ENCODE results near the gene SLC25A40.
"Not testable (repeated sequence)": the region's sequence is repeated elsewhere in the genome, so short reads cannot be mapped to it uniquely, and the experiment has no call there.

GRCh38 chr7:87922759-87923395 lies 46.7 kb upstream of the SLC25A40 start:
- TF ChIP-seq, protein P1, sequence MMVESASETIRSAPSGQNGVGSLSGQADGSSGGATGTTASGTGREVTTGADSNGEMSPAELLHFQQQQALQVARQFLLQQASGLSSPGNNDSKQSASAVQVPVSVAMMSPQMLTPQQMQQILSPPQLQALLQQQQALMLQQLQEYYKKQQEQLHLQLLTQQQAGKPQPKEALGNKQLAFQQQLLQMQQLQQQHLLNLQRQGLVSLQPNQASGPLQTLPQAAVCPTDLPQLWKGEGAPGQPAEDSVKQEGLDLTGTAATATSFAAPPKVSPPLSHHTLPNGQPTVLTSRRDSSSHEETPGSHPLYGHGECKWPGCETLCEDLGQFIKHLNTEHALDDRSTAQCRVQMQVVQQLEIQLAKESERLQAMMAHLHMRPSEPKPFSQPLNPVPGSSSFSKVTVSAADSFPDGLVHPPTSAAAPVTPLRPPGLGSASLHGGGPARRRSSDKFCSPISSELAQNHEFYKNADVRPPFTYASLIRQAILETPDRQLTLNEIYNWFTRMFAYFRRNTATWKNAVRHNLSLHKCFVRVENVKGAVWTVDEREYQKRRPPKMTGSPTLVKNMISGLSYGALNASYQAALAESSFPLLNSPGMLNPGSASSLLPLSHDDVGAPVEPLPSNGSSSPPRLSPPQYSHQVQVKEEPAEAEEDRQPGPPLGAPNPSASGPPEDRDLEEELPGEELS (CRISPR knock-in tag; IDR thresholded peaks at IDR 0.05), result not testable (repeated sequence)
- TF ChIP-seq MAX (IDR thresholded peaks at IDR 0.05); TARDBP (CRISPR knock-in tag; IDR thresholded peaks at IDR 0.05); PHF21A (CRISPR knock-in tag; IDR thresholded peaks at IDR 0.05); POLR2A (IDR thresholded peaks at IDR 0.05; ENCODE audit: insufficient read depth in 1 of 2, low read depth in 2 of 2, low read length in 2 of 2); CTCF (CRISPR knock-in tag; IDR thresholded peaks at IDR 0.05); REST (IDR thresholded peaks at IDR 0.05; ENCODE audit: borderline replicate concordance in 1 of 2, low read depth in 1 of 2, low read length in 2 of 2); EZH2 (conservative IDR thresholded peaks at IDR 0.05; ENCODE audit: low read depth, low read length); ZBTB8A (CRISPR knock-in tag; IDR thresholded peaks at IDR 0.05; ENCODE audit: borderline replicate concordance, low read depth); NAIF1 (CRISPR knock-in tag; IDR thresholded peaks at IDR 0.05; ENCODE audit: borderline replicate concordance); ZNF530 (CRISPR knock-in tag; IDR thresholded peaks at IDR 0.05; ENCODE audit: low read depth); HNRNPH1 (optimal IDR thresholded peaks at IDR 0.05; ENCODE audit: low read depth, low read length): not testable (repeated sequence)
- TF ChIP-seq, protein P2, sequence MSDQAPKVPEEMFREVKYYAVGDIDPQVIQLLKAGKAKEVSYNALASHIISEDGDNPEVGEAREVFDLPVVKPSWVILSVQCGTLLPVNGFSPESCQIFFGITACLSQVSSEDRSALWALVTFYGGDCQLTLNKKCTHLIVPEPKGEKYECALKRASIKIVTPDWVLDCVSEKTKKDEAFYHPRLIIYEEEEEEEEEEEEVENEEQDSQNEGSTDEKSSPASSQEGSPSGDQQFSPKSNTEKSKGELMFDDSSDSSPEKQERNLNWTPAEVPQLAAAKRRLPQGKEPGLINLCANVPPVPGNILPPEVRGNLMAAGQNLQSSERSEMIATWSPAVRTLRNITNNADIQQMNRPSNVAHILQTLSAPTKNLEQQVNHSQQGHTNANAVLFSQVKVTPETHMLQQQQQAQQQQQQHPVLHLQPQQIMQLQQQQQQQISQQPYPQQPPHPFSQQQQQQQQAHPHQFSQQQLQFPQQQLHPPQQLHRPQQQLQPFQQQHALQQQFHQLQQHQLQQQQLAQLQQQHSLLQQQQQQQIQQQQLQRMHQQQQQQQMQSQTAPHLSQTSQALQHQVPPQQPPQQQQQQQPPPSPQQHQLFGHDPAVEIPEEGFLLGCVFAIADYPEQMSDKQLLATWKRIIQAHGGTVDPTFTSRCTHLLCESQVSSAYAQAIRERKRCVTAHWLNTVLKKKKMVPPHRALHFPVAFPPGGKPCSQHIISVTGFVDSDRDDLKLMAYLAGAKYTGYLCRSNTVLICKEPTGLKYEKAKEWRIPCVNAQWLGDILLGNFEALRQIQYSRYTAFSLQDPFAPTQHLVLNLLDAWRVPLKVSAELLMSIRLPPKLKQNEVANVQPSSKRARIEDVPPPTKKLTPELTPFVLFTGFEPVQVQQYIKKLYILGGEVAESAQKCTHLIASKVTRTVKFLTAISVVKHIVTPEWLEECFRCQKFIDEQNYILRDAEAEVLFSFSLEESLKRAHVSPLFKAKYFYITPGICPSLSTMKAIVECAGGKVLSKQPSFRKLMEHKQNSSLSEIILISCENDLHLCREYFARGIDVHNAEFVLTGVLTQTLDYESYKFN (CRISPR knock-in tag; conservative IDR thresholded peaks at IDR 0.05), result not testable (repeated sequence)
- TF ChIP-seq, protein P3, sequence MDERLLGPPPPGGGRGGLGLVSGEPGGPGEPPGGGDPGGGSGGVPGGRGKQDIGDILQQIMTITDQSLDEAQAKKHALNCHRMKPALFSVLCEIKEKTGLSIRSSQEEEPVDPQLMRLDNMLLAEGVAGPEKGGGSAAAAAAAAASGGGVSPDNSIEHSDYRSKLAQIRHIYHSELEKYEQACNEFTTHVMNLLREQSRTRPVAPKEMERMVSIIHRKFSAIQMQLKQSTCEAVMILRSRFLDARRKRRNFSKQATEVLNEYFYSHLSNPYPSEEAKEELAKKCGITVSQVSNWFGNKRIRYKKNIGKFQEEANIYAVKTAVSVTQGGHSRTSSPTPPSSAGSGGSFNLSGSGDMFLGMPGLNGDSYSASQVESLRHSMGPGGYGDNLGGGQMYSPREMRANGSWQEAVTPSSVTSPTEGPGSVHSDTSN (CRISPR knock-in tag; IDR thresholded peaks at IDR 0.05), result not testable (repeated sequence)

Data from HepG2 (cell line).